HUES6 (cell line): ENCODE results near the gene SRRM4.

Experiments
- H3K27ac ChIP-seq: 2 replicates; pipeline ENCODE4 v1.7.0; 2013; ENCODE audit warnings: low read depth, mild to moderate bottlenecking, low read length, inconsistent platforms
- H3K27me3 ChIP-seq: 2 replicates; pipeline ENCODE4 v1.6.1; 2013; ENCODE audit warnings: low read length; ENCODE audit not compliant: control insufficient read depth, insufficient read depth
- H3K36me3 ChIP-seq: 2 replicates; pipeline ENCODE4 v1.6.1; 2013; ENCODE audit warnings: low read length; ENCODE audit not compliant: control insufficient read depth, insufficient read depth
- H3K4me1 ChIP-seq: 2 replicates; pipeline ENCODE4 v1.6.1; 2013; ENCODE audit warnings: low read length; ENCODE audit not compliant: control insufficient read depth, insufficient read depth
- H3K4me3 ChIP-seq: 2 replicates; pipeline ENCODE4 v1.5.1; 2013; ENCODE audit warnings: low read depth, low read length
- H3K9ac ChIP-seq: one replicate; pipeline ENCODE4 v1.6.1; 2013; ENCODE audit warnings: mild to moderate bottlenecking, low read length
- H3K9me3 ChIP-seq: 2 replicates; pipeline ENCODE4 v1.6.1; 2013; ENCODE audit warnings: low read depth, low read length; ENCODE audit not compliant: control insufficient read depth, insufficient read depth

SRRM4 gene

GRCh38 chr12:119071176-119071575 lies 89.8 kb downstream of the SRRM4 start:
- no peak overlapping the region for H3K9ac ChIP-seq
- H3K4me3 ChIP-seq = no peak overlapping the region
- H3K27ac ChIP-seq = no peak overlapping the region
- H3K27me3 ChIP-seq = peaks cover 56% of the 10 kb centered on the region
- H3K4me1 ChIP-seq = peaks cover 18% of the 10 kb centered on the region
- H3K9me3 ChIP-seq = no peaks in the 10 kb centered on the region; the same call in 1 of the 2 replicates
- H3K36me3 ChIP-seq = no peaks in the 10 kb centered on the region

- H3K27me3 ChIP-seq = peaks cover 51% of the 10 kb centered on the region
- no peak overlapping the region for H3K4me3 ChIP-seq
- H3K36me3 ChIP-seq = no peaks in the 10 kb centered on the region
- H3K9ac ChIP-seq = no peak overlapping the region
- H3K27ac ChIP-seq = no peak overlapping the region
- H3K9me3 ChIP-seq = no peaks in the 10 kb centered on the region; the same call in 1 of the 2 replicates
- H3K4me1 ChIP-seq = peaks cover 18% of the 10 kb centered on the region
Observed at GRCh38 chr12:119071638-119072231, 90.4 kb downstream of the SRRM4 start.

GRCh38 chr12:119072440-119072839 lies 91.1 kb downstream of the SRRM4 start:
- Histone ChIP-seq H3K4me3 (no peak overlapping the region), H3K36me3 (no peaks in the 10 kb centered on the region), H3K27me3 (peaks cover 49% of the 10 kb centered on the region), H3K9ac (no peak overlapping the region), H3K9me3 (no peaks in the 10 kb centered on the region; the same call in 1 of the 2 replicates), H3K27ac (no peak overlapping the region), H3K4me1 (peaks cover 18% of the 10 kb centered on the region)

- H3K4me1 ChIP-seq = peaks cover 5% of the 10 kb centered on the region
- H3K27ac ChIP-seq = no peak overlapping the region
- peaks cover 27% of the 10 kb centered on the region; the same call in 1 of the 2 replicates for H3K27me3 ChIP-seq
- H3K9me3 ChIP-seq = no peaks in the 10 kb centered on the region; the same call in 1 of the 2 replicates
- no peak overlapping the region for H3K4me3 ChIP-seq
- H3K36me3 ChIP-seq = no peaks in the 10 kb centered on the region
- no peak overlapping the region for H3K9ac ChIP-seq
Observed at GRCh38 chr12:119075222-119075787, 94.0 kb downstream of the SRRM4 start.

- H3K9me3 ChIP-seq = no peaks in the 10 kb centered on the region; the same call in 1 of the 2 replicates
- no peaks in the 10 kb centered on the region for H3K36me3 ChIP-seq
- peaks cover 21% of the 10 kb centered on the region; the same call in 1 of the 2 replicates for H3K27me3 ChIP-seq
- no peak overlapping the region for H3K9ac ChIP-seq
- peaks cover 11% of the 10 kb centered on the region for H3K4me1 ChIP-seq
- no peak overlapping the region for H3K4me3 ChIP-seq
- no peak overlapping the region for H3K27ac ChIP-seq
Observed at GRCh38 chr12:119075918-119076317, 94.6 kb downstream of the SRRM4 start.

GRCh38 chr12:119079530-119079929 lies 98.2 kb downstream of the SRRM4 start:
- peaks cover 14% of the 10 kb centered on the region for H3K27me3 ChIP-seq
- no peak overlapping the region for H3K9ac ChIP-seq
- no peak overlapping the region for H3K4me3 ChIP-seq
- no peaks in the 10 kb centered on the region for H3K36me3 ChIP-seq
- H3K27ac ChIP-seq = no peak overlapping the region
- peaks cover 20% of the 10 kb centered on the region for H3K4me1 ChIP-seq
- H3K9me3 ChIP-seq = no peaks in the 10 kb centered on the region; the same call in 1 of the 2 replicates

GRCh38 chr12:119082016-119082415 lies 100.7 kb downstream of the SRRM4 start:
- no peak overlapping the region for H3K9ac ChIP-seq
- H3K4me3 ChIP-seq = no peak overlapping the region
- no peak overlapping the region for H3K27ac ChIP-seq
- no peaks in the 10 kb centered on the region for H3K36me3 ChIP-seq
- no peaks in the 10 kb centered on the region for H3K9me3 ChIP-seq
- peaks cover 19% of the 10 kb centered on the region for H3K27me3 ChIP-seq
- peaks cover 20% of the 10 kb centered on the region for H3K4me1 ChIP-seq

GRCh38 chr12:119082496-119082895 lies 101.2 kb downstream of the SRRM4 start:
- Histone ChIP-seq H3K27me3 (peaks cover 19% of the 10 kb centered on the region), H3K4me3 (no peak overlapping the region), H3K9me3 (no peaks in the 10 kb centered on the region), H3K9ac (no peak overlapping the region), H3K4me1 (peaks cover 20% of the 10 kb centered on the region), H3K27ac (no peak overlapping the region), H3K36me3 (no peaks in the 10 kb centered on the region)

- Histone ChIP-seq H3K27me3 (peaks cover 12% of the 10 kb centered on the region; the same call in 1 of the 2 replicates), H3K4me3 (no peak overlapping the region), H3K9ac (peak overlapping the region; percentile 56), H3K27ac (peak overlapping the region; percentile 81), H3K36me3 (no peaks in the 10 kb centered on the region), H3K4me1 (peaks cover 27% of the 10 kb centered on the region), H3K9me3 (no peaks in the 10 kb centered on the region)
Observed at GRCh38 chr12:119088685-119089379, 107.5 kb downstream of the SRRM4 start.

GRCh38 chr12:119089380-119090013 lies 108.2 kb downstream of the SRRM4 start:
- H3K27me3 ChIP-seq = peaks cover 8% of the 10 kb centered on the region; the same call in 1 of the 2 replicates
- no peaks in the 10 kb centered on the region for H3K9me3 ChIP-seq
- H3K4me3 ChIP-seq = no peak overlapping the region
- no peaks in the 10 kb centered on the region for H3K36me3 ChIP-seq
- peak overlapping the region; percentile 56 for H3K9ac ChIP-seq
- peaks cover 34% of the 10 kb centered on the region for H3K4me1 ChIP-seq
- H3K27ac ChIP-seq = peak overlapping the region; percentile 81
